ENCODE data around the gene LATS2.

LATS2 gene

DNA sequence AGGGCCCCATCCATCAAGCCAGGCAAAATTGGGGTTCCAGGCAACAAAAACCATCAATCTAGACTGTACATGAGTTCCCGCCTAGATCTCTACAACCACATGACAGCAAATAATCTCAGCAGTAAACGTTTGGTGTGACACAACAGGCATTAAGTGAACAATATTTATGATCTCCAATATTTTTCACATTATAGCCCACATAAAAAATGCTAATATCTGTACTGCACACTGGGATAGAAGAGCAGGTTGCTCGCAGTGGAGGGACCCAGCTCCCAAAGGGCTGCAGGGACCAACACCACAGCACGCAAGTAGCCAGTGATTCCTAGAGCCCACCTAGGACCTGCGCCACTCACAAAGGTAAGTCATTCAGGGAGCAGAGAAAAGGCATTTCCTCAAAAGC lies 25.9 kb downstream of the LATS2 start:
- no peak overlapping the region for H2AFZ ChIP-seq (ENCODE audit: low read length)
- no peak overlapping the region for H3K27ac ChIP-seq (replicated peaks; ENCODE audit: low read length)
- no peak for DNase-seq (ENCODE audit: low spot score)
- H3K27me3 ChIP-seq (ENCODE audit: control insufficient read depth in 3 of 3, insufficient read depth in 3 of 3, low read depth in 1 of 3, low read length in 3 of 3) = no peaks in the 10 kb centered on the region
- H2BK12ac ChIP-seq (ENCODE audit: low read length) = no peak overlapping the region
- H2AK5ac ChIP-seq (ENCODE audit: low read depth, low read length) = no peak overlapping the region
- H3K36me3 ChIP-seq (replicated peaks in 1 of 2; ENCODE audit: control insufficient read depth in 2 of 2, insufficient read depth in 2 of 2, low read length in 2 of 2) = peaks cover 4 to 32% of the 10 kb centered on the region in 2 donors
- no peak overlapping the region for H4K91ac ChIP-seq (ENCODE audit: low read depth, low read length, poor library complexity)
- no peak overlapping the region for H3K4me2 ChIP-seq (ENCODE audit: insufficient read depth, low read length, poor library complexity, severe bottlenecking)
- no peak overlapping the region for H3K4me3 ChIP-seq (ENCODE audit: low read length in 2 of 2)
- no peak overlapping the region for H3K23ac ChIP-seq (ENCODE audit: low read depth, low read length, poor library complexity)
- H2BK15ac ChIP-seq (ENCODE audit: low read length) = no peak overlapping the region
- H2BK5ac ChIP-seq (ENCODE audit: low read length) = no peak overlapping the region
- H3K9ac ChIP-seq (ENCODE audit: low read depth, low read length, poor library complexity) = no peak overlapping the region
- no peak overlapping the region for H4K8ac ChIP-seq (ENCODE audit: low read depth, low read length)
- H3K79me1 ChIP-seq (ENCODE audit: low read depth, low read length) = peaks cover 10% of the 10 kb centered on the region
- H3K9me3 ChIP-seq (replicated peaks in 1 of 2; ENCODE audit: control insufficient read depth in 2 of 2, insufficient read depth in 1 of 2, low read depth in 1 of 2, low read length in 2 of 2) = no peaks in the 10 kb centered on the region
- H3K18ac ChIP-seq (ENCODE audit: low read length) = no peak overlapping the region
- peaks cover 0 to 6% of the 10 kb centered on the region in 2 donors for H3K4me1 ChIP-seq (ENCODE audit: control insufficient read depth in 2 of 2, insufficient read depth in 1 of 2, low read depth in 1 of 2, low read length in 2 of 2)
- no peak overlapping the region for H2BK120ac ChIP-seq (ENCODE audit: low read depth, low read length)
- no CpG with 5 or more reads among the region's 5 CpGs for WGBS, 2 donors (ENCODE audit: extremely low coverage in 2 of 2, insufficient read length in 2 of 2, insufficient replicate concordance in 1 of 2)
- no peak overlapping the region for H3K4ac ChIP-seq (ENCODE audit: low read length)
- H3K14ac ChIP-seq (ENCODE audit: low read length) = no peak overlapping the region

DNA sequence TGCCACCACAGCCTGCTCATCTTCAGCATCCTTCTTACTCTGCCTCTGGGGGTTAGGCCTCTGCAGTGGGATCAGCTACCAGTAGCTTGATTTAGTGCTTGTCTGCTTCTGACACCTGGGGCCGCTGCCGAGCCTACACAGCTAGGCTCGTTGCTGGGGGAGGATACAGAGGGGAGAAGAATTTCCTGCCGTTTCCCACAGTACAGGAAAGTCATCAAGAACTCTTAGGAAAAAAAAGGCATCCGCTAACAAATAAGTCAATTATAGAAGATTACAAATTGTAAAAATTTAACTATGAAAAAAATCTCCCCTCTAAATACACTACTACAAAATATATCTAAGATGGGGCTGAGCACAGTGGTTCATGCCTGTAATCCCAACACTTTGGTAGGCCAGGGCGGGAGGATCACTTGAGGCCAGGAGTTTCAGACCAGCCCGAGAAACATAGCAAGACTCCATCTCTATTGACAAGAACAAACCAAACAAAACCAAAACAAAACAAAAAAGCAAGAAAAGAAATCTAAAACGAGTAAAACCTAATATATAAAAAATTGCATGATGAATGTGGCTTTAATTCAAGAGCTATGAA lies 26.7 kb downstream of the LATS2 start:
- peaks cover 0 to 6% of the 10 kb centered on the region in 2 donors for H3K4me1 ChIP-seq (ENCODE audit: control insufficient read depth in 2 of 2, insufficient read depth in 1 of 2, low read depth in 1 of 2, low read length in 2 of 2)
- H2BK5ac ChIP-seq (ENCODE audit: low read length) = no peak overlapping the region
- H3K18ac ChIP-seq (ENCODE audit: low read length) = no peak overlapping the region
- H3K23ac ChIP-seq (ENCODE audit: low read depth, low read length, poor library complexity) = no peak overlapping the region
- no peak overlapping the region for H2AK5ac ChIP-seq (ENCODE audit: low read depth, low read length)
- H3K4ac ChIP-seq (ENCODE audit: low read length) = no peak overlapping the region
- no peak overlapping the region for H3K4me3 ChIP-seq (ENCODE audit: low read length in 2 of 2)
- H2BK12ac ChIP-seq (ENCODE audit: low read length) = no peak overlapping the region
- H2BK120ac ChIP-seq (ENCODE audit: low read depth, low read length) = no peak overlapping the region
- no peak overlapping the region for H4K91ac ChIP-seq (ENCODE audit: low read depth, low read length, poor library complexity)
- WGBS, 2 donors (ENCODE audit: extremely low coverage in 2 of 2, insufficient read length in 2 of 2, insufficient replicate concordance in 1 of 2) = no CpG with 5 or more reads among the region's 8 CpGs
- H3K14ac ChIP-seq (ENCODE audit: low read length) = no peak overlapping the region
- H3K27me3 ChIP-seq (ENCODE audit: control insufficient read depth in 3 of 3, insufficient read depth in 3 of 3, low read depth in 1 of 3, low read length in 3 of 3) = no peaks in the 10 kb centered on the region
- H2AFZ ChIP-seq (ENCODE audit: low read length) = no peak overlapping the region
- H3K9ac ChIP-seq (ENCODE audit: low read depth, low read length, poor library complexity) = no peak overlapping the region
- H4K8ac ChIP-seq (ENCODE audit: low read depth, low read length) = no peak overlapping the region
- no peak for DNase-seq (ENCODE audit: low spot score)
- no peak overlapping the region for H2BK15ac ChIP-seq (ENCODE audit: low read length)
- H3K4me2 ChIP-seq (ENCODE audit: insufficient read depth, low read length, poor library complexity, severe bottlenecking) = no peak overlapping the region
- no peaks in the 10 kb centered on the region for H3K9me3 ChIP-seq (replicated peaks in 1 of 2; ENCODE audit: control insufficient read depth in 2 of 2, insufficient read depth in 1 of 2, low read depth in 1 of 2, low read length in 2 of 2)
- H3K36me3 ChIP-seq (replicated peaks in 1 of 2; ENCODE audit: control insufficient read depth in 2 of 2, insufficient read depth in 2 of 2, low read length in 2 of 2) = peaks cover 2 to 25% of the 10 kb centered on the region in 2 donors
- no peak overlapping the region for H3K27ac ChIP-seq (replicated peaks; ENCODE audit: low read length)
- peaks cover 10% of the 10 kb centered on the region for H3K79me1 ChIP-seq (ENCODE audit: low read depth, low read length)

DNA sequence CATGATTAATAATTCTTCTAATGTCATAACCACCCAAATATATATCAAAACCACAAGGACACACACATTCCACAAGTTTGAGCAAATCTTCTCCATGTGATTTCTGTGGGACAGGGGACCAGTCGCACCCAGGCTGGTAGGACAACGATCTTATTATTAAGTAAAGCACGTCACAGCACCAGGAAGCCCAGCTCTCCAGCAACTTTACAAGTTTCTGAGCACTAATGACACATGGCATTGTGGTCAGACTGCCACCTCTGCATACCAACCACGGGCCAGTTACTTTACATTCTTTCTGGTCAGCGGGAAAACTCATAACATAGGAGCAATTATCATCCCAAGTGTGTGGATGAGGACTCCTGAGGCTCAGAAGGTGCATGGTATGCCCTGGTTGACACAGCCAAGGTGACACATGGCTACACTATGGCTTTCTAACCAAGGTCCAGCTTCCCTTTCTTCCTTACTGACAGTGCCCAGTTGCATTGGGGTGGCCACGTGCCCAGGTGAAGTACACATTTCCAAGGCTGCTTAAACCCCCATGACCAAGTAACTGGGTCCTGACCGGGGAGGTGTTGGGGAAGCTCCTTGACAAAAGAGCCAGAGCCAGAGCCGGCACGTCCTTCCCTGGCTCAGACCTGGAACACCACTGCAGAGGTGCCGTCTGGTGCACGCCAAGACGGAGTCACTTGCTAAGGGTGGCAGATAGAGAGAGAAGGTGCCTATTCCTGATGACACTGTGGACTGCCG lies 27.4 kb downstream of the LATS2 start:
- Histone ChIP-seq H3K79me1 (ENCODE audit: low read depth, low read length) (peaks cover 10% of the 10 kb centered on the region), H3K9me3 (replicated peaks in 1 of 2; ENCODE audit: control insufficient read depth in 2 of 2, insufficient read depth in 1 of 2, low read depth in 1 of 2, low read length in 2 of 2) (no peaks in the 10 kb centered on the region), H3K4me1 (ENCODE audit: control insufficient read depth in 2 of 2, insufficient read depth in 1 of 2, low read depth in 1 of 2, low read length in 2 of 2) (peaks cover 0 to 4% of the 10 kb centered on the region in 2 donors), H3K4ac (ENCODE audit: low read length) (no peak overlapping the region), H2BK15ac (ENCODE audit: low read length) (no peak overlapping the region), H4K91ac (ENCODE audit: low read depth, low read length, poor library complexity) (no peak overlapping the region), H3K4me2 (ENCODE audit: insufficient read depth, low read length, poor library complexity, severe bottlenecking) (no peak overlapping the region), H2AK5ac (ENCODE audit: low read depth, low read length) (no peak overlapping the region), H4K8ac (ENCODE audit: low read depth, low read length) (no peak overlapping the region), H3K27me3 (ENCODE audit: control insufficient read depth in 3 of 3, insufficient read depth in 3 of 3, low read depth in 1 of 3, low read length in 3 of 3) (no peaks in the 10 kb centered on the region), H3K23ac (ENCODE audit: low read depth, low read length, poor library complexity) (no peak overlapping the region), H2BK12ac (ENCODE audit: low read length) (no peak overlapping the region), H3K18ac (ENCODE audit: low read length) (no peak overlapping the region), H3K36me3 (replicated peaks in 1 of 2; ENCODE audit: control insufficient read depth in 2 of 2, insufficient read depth in 2 of 2, low read length in 2 of 2) (peaks cover 0 to 20% of the 10 kb centered on the region in 2 donors), H3K9ac (ENCODE audit: low read depth, low read length, poor library complexity) (no peak overlapping the region), H2BK120ac (ENCODE audit: low read depth, low read length) (no peak overlapping the region), H3K27ac (replicated peaks; ENCODE audit: low read length) (no peak overlapping the region), H3K14ac (ENCODE audit: low read length) (no peak overlapping the region), H2AFZ (ENCODE audit: low read length) (no peak overlapping the region), H2BK5ac (ENCODE audit: low read length) (no peak overlapping the region), H3K4me3 (ENCODE audit: low read length in 2 of 2) (no peak overlapping the region)
- WGBS, 2 donors (ENCODE audit: extremely low coverage in 2 of 2, insufficient read length in 2 of 2, insufficient replicate concordance in 1 of 2) = no CpG with 5 or more reads among the region's 13 CpGs
- no peak for DNase-seq (ENCODE audit: low spot score)

DNA sequence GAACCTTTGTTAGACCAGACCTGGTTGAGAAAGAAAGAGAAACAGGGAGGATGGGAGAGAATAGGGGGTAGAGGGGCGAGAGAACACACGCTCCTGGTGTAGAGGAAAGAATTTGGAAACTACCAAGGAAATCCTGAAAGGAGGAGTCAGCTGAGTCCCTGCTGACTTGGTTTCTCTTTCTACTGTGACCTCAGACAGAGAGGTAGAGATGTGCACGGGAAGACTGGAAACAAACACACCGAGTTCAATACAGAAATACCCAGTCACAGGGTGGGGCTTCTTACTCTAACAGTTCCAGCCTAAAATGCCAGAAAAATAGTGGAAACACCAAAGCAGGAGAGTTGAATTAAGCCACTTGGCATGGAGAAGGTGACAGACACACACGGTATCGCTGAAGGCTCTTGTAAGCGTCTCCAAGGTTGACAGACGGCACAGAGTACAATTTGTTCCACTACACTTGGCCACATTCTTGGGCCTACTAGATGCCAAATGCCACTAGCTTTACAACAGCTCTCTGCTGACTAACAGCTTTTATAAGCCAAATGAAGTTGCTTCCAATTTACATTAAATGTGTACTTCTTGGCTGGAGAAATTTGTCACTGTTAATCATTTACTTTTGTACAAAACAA lies 28.1 kb downstream of the LATS2 start:
- H3K9me3 ChIP-seq (replicated peaks in 1 of 2; ENCODE audit: control insufficient read depth in 2 of 2, insufficient read depth in 1 of 2, low read depth in 1 of 2, low read length in 2 of 2) = no peaks in the 10 kb centered on the region
- H3K4me1 ChIP-seq (ENCODE audit: control insufficient read depth in 2 of 2, insufficient read depth in 1 of 2, low read depth in 1 of 2, low read length in 2 of 2) = peaks cover 0 to 4% of the 10 kb centered on the region in 2 donors
- no CpG with 5 or more reads among the region's 8 CpGs for WGBS, 2 donors (ENCODE audit: extremely low coverage in 2 of 2, insufficient read length in 2 of 2, insufficient replicate concordance in 1 of 2)
- no peak overlapping the region for H3K18ac ChIP-seq (ENCODE audit: low read length)
- H2BK5ac ChIP-seq (ENCODE audit: low read length) = no peak overlapping the region
- no peak overlapping the region for H3K4me2 ChIP-seq (ENCODE audit: insufficient read depth, low read length, poor library complexity, severe bottlenecking)
- H4K8ac ChIP-seq (ENCODE audit: low read depth, low read length) = no peak overlapping the region
- no peak overlapping the region for H3K27ac ChIP-seq (replicated peaks; ENCODE audit: low read length)
- no peak overlapping the region for H2BK15ac ChIP-seq (ENCODE audit: low read length)
- no peak overlapping the region for H2BK120ac ChIP-seq (ENCODE audit: low read depth, low read length)
- no peak overlapping the region for H2AK5ac ChIP-seq (ENCODE audit: low read depth, low read length)
- no peak for DNase-seq (ENCODE audit: low spot score)
- no peak overlapping the region for H3K14ac ChIP-seq (ENCODE audit: low read length)
- no peak overlapping the region for H3K9ac ChIP-seq (ENCODE audit: low read depth, low read length, poor library complexity)
- no peak overlapping the region for H4K91ac ChIP-seq (ENCODE audit: low read depth, low read length, poor library complexity)
- no peak overlapping the region for H2BK12ac ChIP-seq (ENCODE audit: low read length)
- no peaks in the 10 kb centered on the region for H3K27me3 ChIP-seq (ENCODE audit: control insufficient read depth in 3 of 3, insufficient read depth in 3 of 3, low read depth in 1 of 3, low read length in 3 of 3)
- H3K23ac ChIP-seq (ENCODE audit: low read depth, low read length, poor library complexity) = no peak overlapping the region
- peaks cover 10% of the 10 kb centered on the region for H3K79me1 ChIP-seq (ENCODE audit: low read depth, low read length)
- H3K36me3 ChIP-seq (replicated peaks in 1 of 2; ENCODE audit: control insufficient read depth in 2 of 2, insufficient read depth in 2 of 2, low read length in 2 of 2) = peaks cover 0 to 18% of the 10 kb centered on the region in 2 donors
- no peak overlapping the region for H3K4me3 ChIP-seq (ENCODE audit: low read length in 2 of 2)
- no peak overlapping the region for H2AFZ ChIP-seq (ENCODE audit: low read length)
- H3K4ac ChIP-seq (ENCODE audit: low read length) = no peak overlapping the region
